Activated naive CD8-positive, alpha-beta T cell treated with anti-CD3 and anti-CD28 coated beads, Interleukin-2, amount 50 U/mL, for 24 hours (primary cell): Measurements from ENCODE around the gene GBX1.
A peak's percentile ranks its signal among the peaks of the same experiment; 100 is the strongest.

ENCODE experiments used
- ATAC-seq: fragments of 150-1000 bp; cut with Tn5 transposase; one replicate; pipeline ENCODE4 v1.10.0; 2021
- DNase-seq: peaks from one replicate; pipeline ENCODE4 v3.0.0; 2021
- H3K27ac Mint-ChIP-seq: one replicate; pipeline ENCODE4 v1.8.0; 2021; ENCODE audit warnings: mild to moderate bottlenecking, mixed read lengths
- H3K27me3 Mint-ChIP-seq: one replicate; pipeline ENCODE4 v1.8.0; 2021; ENCODE audit warnings: mixed read lengths
- H3K36me3 Mint-ChIP-seq: one replicate; pipeline ENCODE4 v1.8.0; 2021; ENCODE audit warnings: low read depth, mixed read lengths
- H3K4me1 Mint-ChIP-seq: one replicate; pipeline ENCODE4 v1.8.0; 2021; ENCODE audit warnings: mixed read lengths
- H3K4me3 Mint-ChIP-seq: one replicate; pipeline ENCODE4 v1.8.0; 2021; ENCODE audit warnings: mild to moderate bottlenecking, moderate library complexity, mixed read lengths
- H3K9me3 Mint-ChIP-seq: one replicate; pipeline ENCODE4 v1.8.0; 2021; ENCODE audit warnings: mixed read lengths

Gene GBX1

GRCh38 chr7:151167197-151167961 lies at the start of gene GBX1:
GBX1 (minus strand) TSS chr7:151167694; CDS start chr7:151167548, 146 bp downstream.
- H3K27me3 Mint-ChIP-seq, result peaks cover 47% of the 10 kb centered on the region
- DNase-seq, result peak; percentile 25
- no peaks in the 10 kb centered on the region for H3K9me3 Mint-ChIP-seq
- H3K4me3 Mint-ChIP-seq, result peak within 1 kb of the TSS; percentile 68
- H3K36me3 Mint-ChIP-seq, result no peaks in the 10 kb centered on the region
- H3K4me1 Mint-ChIP-seq, result peaks cover 5% of the 10 kb centered on the region
- H3K27ac Mint-ChIP-seq, result no peak within 1 kb of the TSS
- ATAC-seq, result peak; percentile 25

GRCh38 chr7:151215396-151215795 lies 47.9 kb upstream of the GBX1 start:
- Mint-ChIP-seq H3K9me3 (no peaks in the 10 kb centered on the region), H3K4me3 (no peak overlapping the region), H3K4me1 (no peaks in the 10 kb centered on the region), H3K27ac (no peak overlapping the region), H3K36me3 (peaks cover 45% of the 10 kb centered on the region), H3K27me3 (no peaks in the 10 kb centered on the region)
- DNase-seq (no peak), ATAC-seq (no peak)

- peaks cover 35% of the 10 kb centered on the region for H3K36me3 Mint-ChIP-seq
- DNase-seq, result no peak
- H3K9me3 Mint-ChIP-seq, result no peaks in the 10 kb centered on the region
- no peaks in the 10 kb centered on the region for H3K27me3 Mint-ChIP-seq
- H3K27ac Mint-ChIP-seq, result no peak overlapping the region
- H3K4me3 Mint-ChIP-seq, result no peak overlapping the region
- peaks cover 2% of the 10 kb centered on the region for H3K4me1 Mint-ChIP-seq
- no peak for ATAC-seq
Measured at GRCh38 chr7:151213826-151214225, 46.3 kb upstream of the GBX1 start.

GRCh38 chr7:151212626-151213025 lies 45.1 kb upstream of the GBX1 start:
- H3K27ac Mint-ChIP-seq, result no peak overlapping the region

GRCh38 chr7:151211155-151211772 lies 43.8 kb upstream of the GBX1 start:
- H3K27ac Mint-ChIP-seq, result no peak overlapping the region
- H3K4me3 Mint-ChIP-seq, result no peak overlapping the region
- ATAC-seq (no peak), DNase-seq (no peak)
- no peaks in the 10 kb centered on the region for H3K27me3 Mint-ChIP-seq
- H3K9me3 Mint-ChIP-seq, result no peaks in the 10 kb centered on the region
- H3K36me3 Mint-ChIP-seq, result peaks cover 19% of the 10 kb centered on the region
- peaks cover 21% of the 10 kb centered on the region for H3K4me1 Mint-ChIP-seq

More at GRCh38 chr7:151212626-151213025, 45.1 kb upstream of the GBX1 start:
- DNase-seq (no peak), ATAC-seq (no peak)
- H3K36me3 Mint-ChIP-seq, result peaks cover 24% of the 10 kb centered on the region
- no peaks in the 10 kb centered on the region for H3K9me3 Mint-ChIP-seq
- no peak overlapping the region for H3K4me3 Mint-ChIP-seq
- no peaks in the 10 kb centered on the region for H3K27me3 Mint-ChIP-seq
- peaks cover 9% of the 10 kb centered on the region for H3K4me1 Mint-ChIP-seq

GRCh38 chr7:151210087-151210854 lies 42.8 kb upstream of the GBX1 start, which contains the start of gene H2BK1:
H2BK1 (minus strand) TSS chr7:151210488; CDS start chr7:151210318, 170 bp downstream.
- H3K27me3 Mint-ChIP-seq, result peaks cover 2% of the 10 kb centered on the region
- H3K9me3 Mint-ChIP-seq, result no peaks in the 10 kb centered on the region
- DNase-seq (no peak), ATAC-seq (no peak)
- H3K36me3 Mint-ChIP-seq, result peaks cover 14% of the 10 kb centered on the region
- H3K4me3 Mint-ChIP-seq, result no peak within 1 kb of the TSS
- H3K4me1 Mint-ChIP-seq, result peaks cover 25% of the 10 kb centered on the region
- H3K27ac Mint-ChIP-seq, result no peak within 1 kb of the TSS

GRCh38 chr7:151209588-151209987 lies 42.1 kb upstream of the GBX1 start:
- ATAC-seq, result no peak
- H3K27me3 Mint-ChIP-seq, result peaks cover 7% of the 10 kb centered on the region
- DNase-seq, result no peak

GRCh38 chr7:151208253-151208862 lies 40.9 kb upstream of the GBX1 start:
- ATAC-seq (no peak), DNase-seq (no peak)
- H3K27ac Mint-ChIP-seq, result no peak overlapping the region
- no peak overlapping the region for H3K4me3 Mint-ChIP-seq
- peaks cover 1% of the 10 kb centered on the region for H3K36me3 Mint-ChIP-seq
- H3K9me3 Mint-ChIP-seq, result no peaks in the 10 kb centered on the region
- H3K27me3 Mint-ChIP-seq, result peaks cover 9% of the 10 kb centered on the region
- H3K4me1 Mint-ChIP-seq, result peaks cover 26% of the 10 kb centered on the region

More at GRCh38 chr7:151209588-151209987, 42.1 kb upstream of the GBX1 start:
- no peaks in the 10 kb centered on the region for H3K9me3 Mint-ChIP-seq
- peaks cover 26% of the 10 kb centered on the region for H3K4me1 Mint-ChIP-seq
- peaks cover 8% of the 10 kb centered on the region for H3K36me3 Mint-ChIP-seq
- H3K4me3 Mint-ChIP-seq, result no peak overlapping the region
- H3K27ac Mint-ChIP-seq, result no peak overlapping the region

GRCh38 chr7:151207804-151208203 lies 40.3 kb upstream of the GBX1 start:
- H3K9me3 Mint-ChIP-seq, result no peaks in the 10 kb centered on the region
- no peak overlapping the region for H3K4me3 Mint-ChIP-seq
- no peak overlapping the region for H3K27ac Mint-ChIP-seq
- H3K36me3 Mint-ChIP-seq, result no peaks in the 10 kb centered on the region
- DNase-seq (no peak), ATAC-seq (no peak)
- H3K27me3 Mint-ChIP-seq, result peaks cover 9% of the 10 kb centered on the region
- peaks cover 26% of the 10 kb centered on the region for H3K4me1 Mint-ChIP-seq

- Mint-ChIP-seq H3K4me1 (peaks cover 26% of the 10 kb centered on the region), H3K36me3 (no peaks in the 10 kb centered on the region), H3K9me3 (no peaks in the 10 kb centered on the region), H3K4me3 (no peak overlapping the region), H3K27ac (no peak overlapping the region), H3K27me3 (peaks cover 9% of the 10 kb centered on the region)
- DNase-seq (no peak), ATAC-seq (no peak)
Measured at GRCh38 chr7:151207315-151207714, 39.8 kb upstream of the GBX1 start.

- no peak for DNase-seq
- no peak for ATAC-seq
- Mint-ChIP-seq H3K9me3 (no peaks in the 10 kb centered on the region), H3K27me3 (peaks cover 9% of the 10 kb centered on the region), H3K4me1 (peaks cover 26% of the 10 kb centered on the region), H3K4me3 (no peak overlapping the region), H3K36me3 (no peaks in the 10 kb centered on the region), H3K27ac (no peak overlapping the region)
Measured at GRCh38 chr7:151206914-151207313, 39.4 kb upstream of the GBX1 start.

GRCh38 chr7:151205730-151206129 lies 38.2 kb upstream of the GBX1 start:
- Mint-ChIP-seq H3K27me3 (peaks cover 9% of the 10 kb centered on the region), H3K36me3 (no peaks in the 10 kb centered on the region), H3K4me1 (peaks cover 26% of the 10 kb centered on the region), H3K4me3 (no peak overlapping the region), H3K27ac (no peak overlapping the region), H3K9me3 (no peaks in the 10 kb centered on the region)
- DNase-seq, result no peak
- no peak for ATAC-seq

GRCh38 chr7:151204383-151205032 lies 37.0 kb upstream of the GBX1 start:
- H3K27ac Mint-ChIP-seq, result no peak overlapping the region
- no peaks in the 10 kb centered on the region for H3K36me3 Mint-ChIP-seq
- peaks cover 26% of the 10 kb centered on the region for H3K4me1 Mint-ChIP-seq
- H3K4me3 Mint-ChIP-seq, result no peak overlapping the region
- no peaks in the 10 kb centered on the region for H3K9me3 Mint-ChIP-seq
- peaks cover 9% of the 10 kb centered on the region for H3K27me3 Mint-ChIP-seq
- DNase-seq, result no peak
- ATAC-seq, result no peak

- no peaks in the 10 kb centered on the region for H3K9me3 Mint-ChIP-seq
- no peaks in the 10 kb centered on the region for H3K36me3 Mint-ChIP-seq
- ATAC-seq, result no peak
- no peak overlapping the region for H3K4me3 Mint-ChIP-seq
- H3K27ac Mint-ChIP-seq, result no peak overlapping the region
- H3K4me1 Mint-ChIP-seq, result peaks cover 19% of the 10 kb centered on the region
- peaks cover 9% of the 10 kb centered on the region for H3K27me3 Mint-ChIP-seq
- DNase-seq, result no peak
Measured at GRCh38 chr7:151202836-151203235, 35.3 kb upstream of the GBX1 start.
